IPS-15b (cell line): ENCODE results near the gene CLCA2.

Source experiments
- H3K27me3 ChIP-seq: one replicate; pipeline ENCODE4 v1.6.1; 2013; ENCODE audit warnings: low read length; ENCODE audit not compliant: control insufficient read depth, insufficient read depth
- H3K36me3 ChIP-seq: one replicate; pipeline ENCODE4 v1.6.1; 2013; ENCODE audit warnings: low read length; ENCODE audit not compliant: control insufficient read depth, insufficient read depth
- H3K4me1 ChIP-seq: one replicate; pipeline ENCODE4 v1.6.1; 2013; ENCODE audit warnings: mild to moderate bottlenecking, low read length; ENCODE audit not compliant: control insufficient read depth, insufficient read depth
- H3K4me3 ChIP-seq: one replicate; pipeline ENCODE4 v1.5.1; 2013; ENCODE audit warnings: low read depth, low read length
- H3K9ac ChIP-seq: one replicate; pipeline ENCODE4 v1.6.1; 2013; ENCODE audit warnings: low read depth, mild to moderate bottlenecking, low read length
- H3K9me3 ChIP-seq: one replicate; pipeline ENCODE4 v1.6.1; 2013; ENCODE audit warnings: mild to moderate bottlenecking, low read length; ENCODE audit not compliant: control insufficient read depth, insufficient read depth

Gene CLCA2

DNA sequence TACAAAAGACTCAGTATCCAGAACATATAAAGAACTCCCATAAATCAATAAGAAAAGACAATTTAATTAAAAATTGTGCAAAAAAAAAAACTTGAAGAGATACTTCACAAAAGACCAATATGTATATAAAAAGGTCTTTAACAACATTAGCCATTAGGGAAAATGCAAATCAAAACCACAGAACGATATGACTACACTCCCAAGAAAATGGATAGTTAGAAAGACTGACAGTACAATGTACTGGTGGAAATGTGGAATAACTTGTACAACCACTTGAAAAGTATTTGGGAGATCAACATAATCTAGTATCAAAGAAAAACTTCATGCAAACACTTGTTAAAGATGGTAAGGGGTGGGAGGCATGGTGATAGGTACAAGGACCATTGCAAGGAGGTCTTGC, 40.8 kb downstream of the CLCA2 start:
- H3K9me3 ChIP-seq = no peaks in the 10 kb centered on the region
- H3K9ac ChIP-seq = no peak overlapping the region
- H3K36me3 ChIP-seq = no peaks in the 10 kb centered on the region
- no peak overlapping the region for H3K4me3 ChIP-seq
- H3K4me1 ChIP-seq = no peaks in the 10 kb centered on the region
- H3K27me3 ChIP-seq = no peaks in the 10 kb centered on the region

DNA sequence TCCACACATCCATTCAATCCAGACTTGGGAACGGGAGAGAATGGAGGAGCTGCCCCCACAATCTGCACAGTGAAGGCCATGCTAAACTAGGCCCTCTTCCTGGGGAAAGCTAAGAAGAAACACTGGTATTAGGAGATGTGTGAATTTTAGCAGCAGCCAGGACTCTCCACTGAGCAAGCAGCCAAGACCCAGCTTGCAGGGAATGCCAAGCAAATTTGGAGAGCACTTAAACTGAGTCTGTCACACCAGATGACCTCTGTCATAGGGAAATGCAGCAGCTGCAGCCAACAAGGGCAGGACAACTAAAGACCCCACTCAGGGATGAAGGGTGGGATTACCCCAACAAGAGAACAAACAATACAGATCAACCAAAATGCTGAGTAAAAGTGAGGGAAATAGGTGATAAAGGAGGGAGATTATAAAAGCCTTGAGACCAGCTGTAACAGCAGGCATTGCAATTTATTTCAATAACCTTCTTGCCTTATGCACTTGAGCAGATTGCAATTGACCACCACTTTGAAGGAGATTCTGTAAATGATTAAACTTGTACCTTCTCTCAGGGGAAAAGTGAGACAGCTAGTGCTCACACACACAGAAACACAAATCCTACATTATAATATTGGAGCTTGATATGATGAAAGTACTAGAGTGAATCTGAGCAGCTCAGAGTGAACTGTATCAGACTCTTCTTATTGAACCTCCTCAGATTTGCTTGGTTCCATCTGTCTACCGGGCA, 42.3 kb downstream of the CLCA2 start:
- no peak overlapping the region for H3K4me3 ChIP-seq
- no peaks in the 10 kb centered on the region for H3K27me3 ChIP-seq
- H3K36me3 ChIP-seq = no peaks in the 10 kb centered on the region
- H3K9me3 ChIP-seq = no peaks in the 10 kb centered on the region
- H3K9ac ChIP-seq = no peak overlapping the region
- no peaks in the 10 kb centered on the region for H3K4me1 ChIP-seq

DNA sequence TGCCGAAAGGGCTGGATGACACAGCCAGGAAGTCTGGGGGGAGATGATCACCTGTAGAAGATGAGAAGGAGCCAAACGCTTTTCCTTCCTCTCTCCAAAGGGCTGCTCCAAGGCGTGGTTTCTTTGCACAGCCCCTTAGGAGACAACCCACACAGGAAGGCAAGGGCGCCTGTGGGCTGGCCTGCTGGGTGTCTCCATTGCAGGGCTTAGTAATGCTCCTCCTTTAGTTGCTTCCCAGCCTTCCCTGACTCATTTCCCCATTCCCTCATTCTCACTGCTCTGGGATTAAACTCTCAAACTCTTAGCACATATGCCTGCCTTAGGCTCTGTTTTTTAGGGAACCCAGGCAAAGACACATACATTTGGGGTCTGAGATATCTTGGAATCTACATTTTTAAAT, 43.0 kb downstream of the CLCA2 start:
- Histone ChIP-seq H3K27me3 (no peaks in the 10 kb centered on the region), H3K36me3 (no peaks in the 10 kb centered on the region), H3K9me3 (no peaks in the 10 kb centered on the region), H3K4me1 (no peaks in the 10 kb centered on the region), H3K4me3 (no peak overlapping the region), H3K9ac (no peak overlapping the region)

DNA sequence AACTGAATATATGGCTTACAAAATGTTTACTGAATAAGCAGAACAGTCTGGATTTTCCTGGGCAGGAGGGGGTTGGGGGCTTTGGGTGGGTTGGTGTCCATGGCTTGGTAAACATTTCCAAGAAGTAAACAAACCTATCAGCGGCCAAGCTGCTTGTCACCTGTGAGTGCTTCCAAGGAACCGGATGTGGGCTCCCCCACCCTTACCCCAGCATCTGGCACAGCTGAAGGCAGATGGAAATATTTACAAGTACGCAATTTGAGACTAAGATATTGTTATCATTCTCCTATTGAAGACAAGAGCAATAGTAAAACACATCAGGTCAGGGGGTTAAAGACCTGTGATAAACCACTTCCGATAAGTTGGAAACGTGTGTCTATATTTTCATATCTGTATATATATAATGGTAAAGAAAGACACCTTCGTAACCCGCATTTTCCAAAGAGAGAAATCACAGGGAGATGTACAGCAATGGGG, 44.6 kb downstream of the CLCA2 start, which contains the start of gene CLCA1:
CLCA1 (plus strand) TSS at position 427 of the 477 bp plus-strand sequence; CDS start at position 472, 45 bp downstream.
- Histone ChIP-seq H3K9ac (no peak within 1 kb of the TSS), H3K27me3 (no peaks in the 10 kb centered on the region), H3K4me1 (no peaks in the 10 kb centered on the region), H3K4me3 (no peak within 1 kb of the TSS), H3K9me3 (no peaks in the 10 kb centered on the region), H3K36me3 (no peaks in the 10 kb centered on the region)

DNA sequence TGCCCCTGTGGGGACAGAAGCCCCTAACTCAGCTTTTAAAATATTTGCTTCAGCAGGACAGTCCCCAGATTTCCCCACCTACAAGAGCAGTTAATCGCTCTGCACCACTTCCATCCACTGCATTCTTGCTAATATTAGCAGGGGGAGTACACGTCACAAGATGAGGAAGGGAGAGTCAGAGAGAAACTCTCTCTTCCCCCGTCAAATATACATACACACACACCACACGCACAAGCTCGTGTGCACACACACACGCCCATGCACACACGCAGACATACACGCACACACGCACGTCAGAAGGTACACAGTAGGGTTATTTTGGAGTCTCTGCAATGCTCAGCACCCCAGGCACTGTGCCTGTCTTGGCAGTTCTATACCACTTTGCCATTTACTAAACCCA, 46.9 kb downstream of the CLCA2 start:
- Histone ChIP-seq H3K9me3 (no peaks in the 10 kb centered on the region), H3K27me3 (no peaks in the 10 kb centered on the region), H3K36me3 (no peaks in the 10 kb centered on the region), H3K4me1 (no peaks in the 10 kb centered on the region), H3K9ac (no peak overlapping the region), H3K4me3 (no peak overlapping the region)

DNA sequence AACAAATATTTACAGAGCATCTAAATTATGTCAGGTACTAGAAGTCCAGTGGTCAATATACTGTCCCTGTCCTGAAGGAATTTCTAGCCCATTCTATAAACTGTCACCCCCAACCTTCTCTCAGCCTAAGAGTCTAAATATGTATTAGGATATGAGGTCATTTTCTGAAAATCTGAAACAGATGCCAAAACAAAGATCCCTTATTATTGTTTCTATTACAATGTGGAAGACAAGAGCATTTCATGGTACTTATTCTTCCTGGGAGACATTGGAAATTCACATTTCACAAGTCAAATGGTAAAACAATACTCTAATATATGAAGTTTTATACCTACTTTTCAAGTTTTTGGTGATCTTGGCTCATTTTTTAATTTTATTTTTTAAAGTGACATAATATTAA, 47.3 kb downstream of the CLCA2 start:
- no peaks in the 10 kb centered on the region for H3K36me3 ChIP-seq
- H3K4me3 ChIP-seq = no peak overlapping the region
- H3K4me1 ChIP-seq = no peaks in the 10 kb centered on the region
- no peaks in the 10 kb centered on the region for H3K9me3 ChIP-seq
- no peaks in the 10 kb centered on the region for H3K27me3 ChIP-seq
- H3K9ac ChIP-seq = no peak overlapping the region

DNA sequence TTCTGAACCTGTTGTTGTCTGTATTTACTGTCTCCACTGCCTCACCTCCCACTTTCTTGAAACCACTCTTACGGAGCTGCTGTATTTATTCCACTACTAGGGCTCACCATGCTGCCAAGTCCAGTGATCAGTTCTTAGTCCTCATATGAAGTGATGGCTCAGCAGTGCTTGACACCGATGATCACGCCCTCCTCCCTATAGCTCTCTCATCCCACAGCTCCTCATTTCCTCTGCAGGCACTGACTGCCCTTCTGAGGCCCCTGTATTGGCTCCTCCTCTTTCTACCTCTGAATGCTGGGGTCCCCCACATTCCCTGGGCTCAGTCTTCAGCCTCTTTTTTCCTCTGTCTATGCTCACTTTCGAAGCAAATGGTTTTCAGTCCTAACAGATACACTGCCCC, 48.2 kb downstream of the CLCA2 start:
- Histone ChIP-seq H3K36me3 (no peaks in the 10 kb centered on the region), H3K9me3 (no peaks in the 10 kb centered on the region), H3K4me1 (no peaks in the 10 kb centered on the region), H3K27me3 (no peaks in the 10 kb centered on the region), H3K9ac (no peak overlapping the region), H3K4me3 (no peak overlapping the region)

DNA sequence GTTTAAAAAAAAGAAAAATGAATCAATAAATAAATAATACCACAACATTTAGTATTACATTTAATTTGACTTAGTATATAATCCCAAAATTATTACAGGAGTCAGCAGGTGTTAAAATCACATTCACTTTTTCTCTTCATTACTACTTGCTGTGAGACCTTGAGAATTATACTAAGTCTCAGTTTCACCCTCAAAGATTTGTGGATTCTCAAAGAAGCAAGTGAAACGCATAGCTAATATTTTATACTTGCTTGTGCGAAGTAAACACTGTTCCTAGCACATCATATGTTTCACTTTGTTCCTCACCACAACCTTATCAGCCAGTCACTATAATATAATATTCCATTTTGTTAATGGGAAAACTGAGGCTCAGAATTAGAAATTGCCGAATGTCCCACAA, 48.8 kb downstream of the CLCA2 start:
- Histone ChIP-seq H3K27me3 (no peaks in the 10 kb centered on the region), H3K36me3 (no peaks in the 10 kb centered on the region), H3K4me3 (no peak overlapping the region), H3K9me3 (no peaks in the 10 kb centered on the region), H3K4me1 (no peaks in the 10 kb centered on the region), H3K9ac (no peak overlapping the region)

DNA sequence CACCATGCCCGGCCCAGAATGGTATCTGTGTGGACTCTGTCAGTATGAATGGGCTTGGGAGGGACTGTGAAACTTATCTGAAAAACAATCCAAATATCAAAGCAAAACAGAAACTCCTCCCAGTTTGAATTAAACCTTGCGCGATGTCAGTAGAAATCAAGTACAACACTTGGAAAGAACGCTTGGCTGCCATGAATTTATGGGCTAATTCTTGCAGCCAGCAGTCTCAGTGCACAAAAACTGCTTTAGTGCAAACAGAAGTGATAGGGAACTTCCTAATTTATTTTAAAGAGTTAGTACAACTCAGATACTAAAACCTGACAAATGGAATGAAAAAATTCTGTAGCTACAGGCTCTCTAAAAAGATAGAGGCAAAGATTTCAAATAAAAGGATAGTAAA, 53.3 kb downstream of the CLCA2 start:
- H3K36me3 ChIP-seq = no peaks in the 10 kb centered on the region
- H3K27me3 ChIP-seq = no peaks in the 10 kb centered on the region
- no peak overlapping the region for H3K9ac ChIP-seq
- no peaks in the 10 kb centered on the region for H3K9me3 ChIP-seq
- no peak overlapping the region for H3K4me3 ChIP-seq
- H3K4me1 ChIP-seq = no peaks in the 10 kb centered on the region

DNA sequence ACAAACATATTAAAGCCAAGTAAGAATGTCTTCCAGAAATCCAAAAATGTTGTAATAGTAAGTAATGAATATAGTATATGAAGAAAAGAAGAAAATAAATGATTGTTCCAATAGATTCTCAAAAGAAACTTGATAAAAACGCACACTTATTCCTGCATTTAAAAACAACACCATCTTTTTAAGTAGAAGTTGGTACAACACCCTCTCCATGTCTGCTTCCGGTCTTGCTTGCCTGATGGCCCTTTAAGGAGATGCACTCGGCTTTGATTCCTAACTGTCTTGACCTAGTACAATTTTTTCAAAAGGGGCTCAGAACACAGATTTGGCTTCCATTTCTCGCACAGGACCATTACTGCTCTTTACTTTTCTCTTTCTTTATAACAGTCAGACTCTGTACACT, 53.7 kb downstream of the CLCA2 start:
- Histone ChIP-seq H3K4me3 (no peak overlapping the region), H3K9me3 (no peaks in the 10 kb centered on the region), H3K36me3 (no peaks in the 10 kb centered on the region), H3K9ac (no peak overlapping the region), H3K4me1 (no peaks in the 10 kb centered on the region), H3K27me3 (no peaks in the 10 kb centered on the region)

DNA sequence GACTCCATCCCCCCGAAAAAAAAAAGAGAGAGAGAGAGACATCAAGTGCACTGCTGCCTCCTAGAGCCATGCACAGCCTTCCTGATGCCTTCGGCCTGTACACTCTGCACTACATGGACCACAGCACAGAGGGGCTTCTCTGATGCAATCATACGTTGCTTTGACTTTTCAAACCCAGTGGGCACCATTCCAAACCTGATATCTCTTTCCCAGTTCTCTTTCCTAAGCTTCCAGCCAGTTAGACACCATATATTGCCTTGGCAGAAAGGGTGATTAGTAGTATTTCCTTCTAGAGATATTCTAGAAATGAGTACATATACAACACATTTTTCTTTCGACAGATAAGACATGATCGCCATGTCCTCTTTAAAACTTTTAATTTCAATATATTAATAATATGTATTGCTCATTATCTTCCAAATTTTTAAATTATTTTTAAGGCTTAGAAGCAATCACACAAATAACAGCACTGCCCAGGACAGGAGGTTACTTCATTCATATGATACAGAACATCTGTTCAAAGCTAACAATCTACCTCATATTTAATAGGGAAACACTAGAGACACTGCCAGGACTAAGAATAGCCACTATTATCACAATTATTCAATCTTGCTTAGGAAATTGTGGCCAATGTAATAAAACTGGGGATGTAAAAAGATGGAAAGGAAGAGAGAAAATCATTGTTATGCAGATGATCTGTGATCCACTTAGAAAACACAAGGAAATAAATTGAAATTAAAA, 54.6 kb downstream of the CLCA2 start:
- Histone ChIP-seq H3K9me3 (no peaks in the 10 kb centered on the region), H3K9ac (no peak overlapping the region), H3K27me3 (no peaks in the 10 kb centered on the region), H3K4me3 (no peak overlapping the region), H3K4me1 (no peaks in the 10 kb centered on the region), H3K36me3 (no peaks in the 10 kb centered on the region)

DNA sequence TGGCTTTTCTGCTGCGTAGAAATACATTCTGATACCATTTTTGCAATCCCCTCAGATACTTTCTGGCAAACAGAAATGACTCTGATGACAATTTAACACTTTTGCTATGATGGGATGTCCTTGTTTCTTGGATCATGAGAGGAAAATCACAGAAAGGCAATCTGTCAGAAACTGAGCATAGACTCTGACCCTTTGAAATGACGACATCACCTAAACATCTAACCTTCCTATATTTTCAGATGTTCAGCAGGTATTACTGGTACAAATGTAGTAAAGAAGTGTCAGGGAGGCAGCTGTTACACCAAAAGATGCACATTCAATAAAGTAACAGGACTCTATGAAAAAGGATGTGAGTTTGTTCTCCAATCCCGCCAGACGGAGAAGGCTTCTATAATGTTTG, 58.0 kb downstream of the CLCA2 start:
- Histone ChIP-seq H3K4me3 (no peak overlapping the region), H3K9ac (no peak overlapping the region), H3K36me3 (no peaks in the 10 kb centered on the region), H3K9me3 (no peaks in the 10 kb centered on the region), H3K4me1 (no peaks in the 10 kb centered on the region), H3K27me3 (no peaks in the 10 kb centered on the region)
